GM12878 (cell line): ENCODE measurements around the gene RBBP6. TPM values are rescaled to one million over a fixed set of nuclear protein-coding genes. Genes with fewer than 3 reads are reported as not detected.

Experiments used
- ATAC-seq: fragments of 200-7000 bp; cut with Tn5 transposase; 3 replicates; pipeline ENCODE4 v1.9.1; 2020; ENCODE audit warnings: mild to moderate bottlenecking, moderate library complexity
- BruUV-seq: library from RNA; stranded (reverse); fragments of 400-500 nt; replicated peaks from 2 replicates; lab custom pipeline; 2021; lab: Mats Ljungman, UMichigan
- CTCF ChIA-PET: fragments of 300-600 bp; sonication (Branson Sonifier 250); formaldehyde crosslinking; extraction: SDS; loops from one replicate; lab custom pipeline; 2021; ENCODE audit warnings: inconsistent platforms; lab: Yijun Ruan, JAX
- POLR2A ChIA-PET: fragments of 350-600 bp; formaldehyde crosslinking; extraction: SDS; loops from one replicate; lab custom pipeline; 2021; ENCODE audit warnings: inconsistent platforms; lab: Charles Lee
- RAD21 ChIA-PET: fragments of 300-600 bp; sonication (Branson Sonifier 250); formaldehyde crosslinking; loops from one replicate; lab custom pipeline; 2023; ENCODE audit warnings: antibody characterized with exemption; ENCODE audit not compliant: unreplicated experiment; lab: Charles Lee
- SMC1A ChIA-PET: fragments of 300-600 bp; sonication (Branson Sonifier 250); formaldehyde crosslinking; loops from one replicate; lab custom pipeline; 2023; ENCODE audit not compliant: unreplicated experiment, uncharacterized antibody; lab: Charles Lee
- DNase-seq: peaks from one replicate; pipeline ENCODE4 v3.0.0-alpha.2; 2011; ENCODE audit warnings: low read depth, low spot score
- FAIRE-seq: peaks from 3 replicates; lab custom pipeline; 2011; peaks lifted over from hg19 to GRCh38; lab: Jason Lieb, UNC
- H2AFZ ChIP-seq: 2 replicates; pipeline ENCODE4 v1.6.0; 2011; ENCODE audit warnings: low read depth, low read length, control low read depth; ENCODE audit not compliant: control insufficient read depth
- H3K27ac ChIP-seq: 2 replicates; pipeline ENCODE4 v1.5.1; 2011; ENCODE audit warnings: control low read depth; ENCODE audit not compliant: control insufficient read depth, insufficient read depth
- H3K27me3 ChIP-seq, 2 experiments: replicated peaks in 1 of 2; 2 replicates each; pipeline versions ENCODE4 v1.6.0 to v1.6.1; 2011; ENCODE audit warnings: low read length in 1 of 2; ENCODE audit not compliant: control insufficient read depth in 2 of 2, insufficient read depth in 2 of 2
- H3K36me3 ChIP-seq, 2 experiments: 2 replicates each; pipeline ENCODE4 v1.5.1; 2011; ENCODE audit warnings: low read length in 1 of 2; ENCODE audit not compliant: control insufficient read depth in 2 of 2, insufficient read depth in 2 of 2
- H3K4me1 ChIP-seq: 2 replicates; pipeline ENCODE4 v1.6.1; 2011; ENCODE audit warnings: mild to moderate bottlenecking, low read length, moderate library complexity, mixed read lengths; ENCODE audit not compliant: control insufficient read depth, insufficient read depth
- H3K4me2 ChIP-seq: 2 replicates; pipeline ENCODE4 v1.6.0; 2011; ENCODE audit warnings: control low read depth; ENCODE audit not compliant: control insufficient read depth, insufficient read depth
- H3K4me3 ChIP-seq: fragments of 200-600 bp; sonication (generic); 2 replicates; pipeline ENCODE4 v1.5.1; 2016
- H3K79me2 ChIP-seq: 2 replicates; pipeline ENCODE4 v1.6.0; 2011; ENCODE audit warnings: low read length; ENCODE audit not compliant: control insufficient read depth, insufficient read depth
- H3K9ac ChIP-seq: 2 replicates; pipeline ENCODE4 v1.8.0; 2011; ENCODE audit warnings: low read length, control low read depth, mixed read lengths; ENCODE audit not compliant: control insufficient read depth, insufficient read depth
- H3K9me3 ChIP-seq: replicated peaks from 3 replicates; pipeline ENCODE4 v1.5.1; 2011; ENCODE audit warnings: mild to moderate bottlenecking, low read length; ENCODE audit not compliant: control insufficient read depth, insufficient read depth
- H4K20me1 ChIP-seq: 2 replicates; pipeline ENCODE4 v1.6.0; 2011; ENCODE audit not compliant: control insufficient read depth, insufficient read depth
- ATF3 ChIP-seq: IDR thresholded peaks from 2 replicates; pipeline ENCODE4 v1.6.1; 2011; ENCODE audit warnings: low read depth, mild to moderate bottlenecking, low read length, moderate library complexity, borderline replicate concordance; ENCODE audit errors: extremely low read depth
- CBX5 ChIP-seq: sonication (generic); IDR thresholded peaks from 2 replicates; pipeline ENCODE4 v1.6.1; 2016; ENCODE audit warnings: low read depth, moderate library complexity, mild to moderate bottlenecking, inconsistent platforms
- DPF2 ChIP-seq: fragments of 450-650 bp; IDR thresholded peaks from 2 replicates; pipeline ENCODE4 v1.6.1; 2017; ENCODE audit warnings: mild to moderate bottlenecking
- EGR1 ChIP-seq, 2 experiments: IDR thresholded peaks; 1 replicate in 1 of 2; 2 replicates in 1 of 2; pipeline ENCODE4 v1.6.1; 2011 to 2012; ENCODE audit warnings: low read depth in 2 of 2, low read length in 2 of 2, borderline replicate concordance in 1 of 2, mild to moderate bottlenecking in 1 of 2, moderate library complexity in 1 of 2
- EZH2 ChIP-seq: IDR thresholded peaks from 2 replicates; pipeline ENCODE4 v1.6.1; 2012; ENCODE audit warnings: low read depth, mild to moderate bottlenecking, control low read depth, inconsistent platforms, low read length, borderline replicate concordance; ENCODE audit not compliant: control insufficient read depth
- GATAD2B ChIP-seq: fragments of 450-650 bp; conservative IDR thresholded peaks from 2 replicates; pipeline ENCODE4 v1.6.1; 2017; ENCODE audit warnings: low read depth, mild to moderate bottlenecking, moderate library complexity
- HDAC2 ChIP-seq: fragments of 200-600 bp; sonication (generic); IDR thresholded peaks from 2 replicates; pipeline ENCODE4 v1.6.1; 2017
- IKZF1 ChIP-seq: fragments of 450-650 bp; conservative IDR thresholded peaks from 2 replicates; pipeline ENCODE4 v1.6.1; 2017; ENCODE audit warnings: antibody characterized with exemption, mild to moderate bottlenecking
- RB1 ChIP-seq: fragments of 450-650 bp; formaldehyde crosslinking; IDR thresholded peaks from 2 replicates; pipeline ENCODE4 v1.6.1; 2017; ENCODE audit warnings: mild to moderate bottlenecking, borderline replicate concordance
- RELB ChIP-seq: fragments of 450-650 bp; IDR thresholded peaks from 2 replicates; pipeline ENCODE4 v1.6.1; 2017; ENCODE audit warnings: low read depth, mild to moderate bottlenecking, moderate library complexity
- SIX5 ChIP-seq: IDR thresholded peaks from 2 replicates; pipeline ENCODE4 v1.6.1; 2011; ENCODE audit warnings: mild to moderate bottlenecking, low read depth, low read length, moderate library complexity; ENCODE audit not compliant: severe bottlenecking
- STAT3 ChIP-seq: IDR thresholded peaks from 2 replicates; pipeline ENCODE4 v1.6.1; 2011; ENCODE audit warnings: low read depth, low read length, improper control_type of control experiment
- SUZ12 ChIP-seq: fragments of 200-600 bp; sonication (generic); IDR thresholded peaks from one replicate; pipeline ENCODE4 v1.6.1; 2018; ENCODE audit warnings: antibody characterized with exemption, mild to moderate bottlenecking; ENCODE audit not compliant: unreplicated experiment
- TBL1XR1 ChIP-seq: IDR thresholded peaks from 2 replicates; pipeline ENCODE4 v1.6.1; 2012; ENCODE audit warnings: low read depth, low read length, improper control_type of control experiment
- WGBS: methylation state at CpG from one replicate; pipeline ENCODE4 v1.1.6; 2016; ENCODE audit warnings: low lambda C conversion rate; ENCODE audit not compliant: insufficient replicate concordance, insufficient coverage; ENCODE audit errors: missing lambda C conversion rate; 5-methylcytosine and 5-hydroxymethylcytosine counted together
- in situ Hi-C: fragments of 300-500 bp; cut with MboI; formaldehyde crosslinking; loops from 9 replicates; pipeline ENCODE4 v1.14.3; 2018; ENCODE audit warnings: mixed read lengths
- intact Hi-C: fragments of 100-400 bp; cut with micrococcal nuclease; formaldehyde crosslinking; loops from one replicate; pipeline ENCODE4 v1.14.2; 2022; ENCODE audit not compliant: unreplicated experiment
- polyA plus RNA-seq, 11 experiments: library from polyadenylated mRNA; depleted of rRNA in 4 of 11; unstranded in 6 of 11; stranded (reverse) in 5 of 11; fragments of >200 nt; fragmentation: Nextera tagmentation in 4 of 11; fragmentation: Illumina TruSeq in 1 of 11; extraction: Ambion mirVana in 4 of 11; extraction: Trizol in 1 of 11; gene quantifications; 1 replicate in 1 of 11; 2 replicates in 10 of 11; pipeline versions ENCODE4 v1.2.1 to v1.2.3, GENCODE V29; 2011 to 2016; ENCODE audit warnings: inconsistent platforms in 2 of 11, missing spikeins in 2 of 11, low read depth in 1 of 11
- total RNA-seq, 4 experiments: library from RNA; depleted of rRNA in 3 of 4; stranded (reverse); fragments of >200 nt in 3 of 4; fragmentation: Illumina TruSeq in 1 of 4; extraction: Trizol in 1 of 4; gene quantifications; 2 replicates each; pipeline versions ENCODE4 v1.2.1 to v1.2.3, GENCODE V29; 2013 to 2021
- TF ChIP-seq, protein P1 (sequence below): IDR thresholded peaks from 2 replicates; pipeline ENCODE4 v1.6.1; 2011; ENCODE audit warnings: borderline replicate concordance, low read depth, mild to moderate bottlenecking, moderate library complexity, mixed read lengths, low read length; ENCODE audit not compliant: insufficient read depth; ENCODE audit errors: extremely low read length

RBBP6 gene
- total and polyA plus RNA-seq, 10 of the 15 experiments (the other 5 are each of a cell fraction or from before 2014, with no cell fraction given): 16.9 to 80.2 (median 36.5) TPM

DNA sequence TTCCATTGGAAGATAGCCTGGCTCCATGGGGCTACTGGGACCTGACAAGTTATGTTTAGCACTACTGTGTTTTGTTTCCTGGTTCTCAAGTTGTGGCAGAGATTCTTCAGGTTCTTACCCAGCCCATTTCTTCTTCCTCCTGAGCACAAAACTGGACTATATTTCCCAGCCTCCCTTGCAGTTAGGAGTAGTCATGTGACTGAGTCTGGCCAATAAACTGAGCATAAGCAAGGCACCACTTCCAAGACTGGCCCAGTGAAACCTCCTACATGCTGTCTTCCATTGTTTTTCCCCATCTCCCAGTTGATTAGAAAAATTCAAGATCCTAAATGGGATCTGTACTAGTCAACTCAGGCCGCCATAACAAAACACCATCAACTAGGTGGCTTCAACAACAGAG lies 28.2 kb upstream of the RBBP6 start:
- Histone ChIP-seq H3K27ac (no peak overlapping the region), H4K20me1 (no peaks in the 10 kb centered on the region), H3K4me1 (no peaks in the 10 kb centered on the region), H3K36me3 (no peaks in the 10 kb centered on the region), H3K4me3 (no peak overlapping the region), H3K9ac (no peak overlapping the region), H3K79me2 (no peaks in the 10 kb centered on the region), H3K27me3 (no peaks in the 10 kb centered on the region; a peak in 1 of 4 replicates), H2AFZ (no peak overlapping the region; the same call in 1 of the 2 replicates), H3K4me2 (no peak overlapping the region), H3K9me3 (no peaks in the 10 kb centered on the region)
- FAIRE-seq: no peak
- ATAC-seq: peak; percentile 70
- in situ Hi-C loops: loop anchor here (10.0 kb wide), 1 partner anchor 714 kb away; no protein-coding TSS in a partner anchor
- POLR2A ChIA-PET: no interaction called here
- intact Hi-C loops: no loop called here
- no TSS peak for BruUV-seq
- RAD21 ChIA-PET: no interaction called here
- SMC1A ChIA-PET: no interaction called here
- 60% methylated on average over 1 of the region's 1 CpG for WGBS
- no peak for DNase-seq
- TF ChIP-seq SIX5 (peak; percentile 42), CBX5 (no peak)
- CTCF ChIA-PET: no interaction called here

GRCh38 chr16:24511792-24512191 lies 27.6 kb upstream of the RBBP6 start:
- no peak overlapping the region for H3K4me2 ChIP-seq
- DNase-seq: no peak
- no peaks in the 10 kb centered on the region for H3K79me2 ChIP-seq
- SMC1A ChIA-PET: interaction anchor here (1.0 kb wide), 1 partner anchor 414 kb away, joined by 3 read pairs; no protein-coding TSS in a partner anchor
- POLR2A ChIA-PET: no interaction called here
- WGBS: 53% methylated on average over 5 of the region's 5 CpGs
- no peaks in the 10 kb centered on the region for H3K4me1 ChIP-seq
- H2AFZ ChIP-seq: no peak overlapping the region
- H4K20me1 ChIP-seq: no peaks in the 10 kb centered on the region
- H3K9ac ChIP-seq: no peak overlapping the region
- no TSS peak for BruUV-seq
- CTCF ChIA-PET: no interaction called here
- ATAC-seq: no peak
- no peak for FAIRE-seq
- no peaks in the 10 kb centered on the region; a peak in 1 of 4 replicates for H3K27me3 ChIP-seq
- in situ Hi-C loops: loop anchor here (10.0 kb wide), 1 partner anchor 713 kb away; no protein-coding TSS in a partner anchor
- H3K27ac ChIP-seq: no peak overlapping the region
- H3K36me3 ChIP-seq: no peaks in the 10 kb centered on the region
- H3K9me3 ChIP-seq: no peaks in the 10 kb centered on the region
- no peak overlapping the region for H3K4me3 ChIP-seq
- intact Hi-C loops: no loop called here
- RAD21 ChIA-PET: no interaction called here
- TF ChIP-seq STAT3 (no peak), HDAC2 (no peak), GATAD2B (no peak), RELB (no peak), SIX5 (no peak), EGR1 (IDR thresholded peaks at IDR 0.05; ENCODE audit: borderline replicate concordance in 1 of 2, low read depth in 2 of 2, low read length in 2 of 2) (no peak), IKZF1 (no peak), SUZ12 (no peak), ATF3 (no peak), DPF2 (no peak), EZH2 (no peak), TBL1XR1 (no peak), RB1 (no peak)
- TF ChIP-seq, protein P1, sequence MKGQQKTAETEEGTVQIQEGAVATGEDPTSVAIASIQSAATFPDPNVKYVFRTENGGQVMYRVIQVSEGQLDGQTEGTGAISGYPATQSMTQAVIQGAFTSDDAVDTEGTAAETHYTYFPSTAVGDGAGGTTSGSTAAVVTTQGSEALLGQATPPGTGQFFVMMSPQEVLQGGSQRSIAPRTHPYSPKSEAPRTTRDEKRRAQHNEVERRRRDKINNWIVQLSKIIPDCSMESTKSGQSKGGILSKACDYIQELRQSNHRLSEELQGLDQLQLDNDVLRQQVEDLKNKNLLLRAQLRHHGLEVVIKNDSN: no peak
